Panc1 (cell line): ENCODE measurements around the gene FCN3. TPM values are rescaled to one million over a fixed set of nuclear protein-coding genes. Genes with fewer than 3 reads are reported as not detected.

Experiments used
- ATAC-seq: fragments of 200-7000 bp; cut with Tn5 transposase; 2 replicates; pipeline ENCODE4 v1.9.1; 2020; ENCODE audit warnings: mild to moderate bottlenecking, moderate library complexity
- BruUV-seq: library from RNA; stranded (reverse); fragments of 400-500 nt; replicated peaks from 2 replicates; lab custom pipeline; 2021; lab: Mats Ljungman, UMichigan
- CTCF ChIA-PET: fragments of 300-600 bp; sonication (Branson Sonifier 250); formaldehyde crosslinking; loops from one replicate; lab custom pipeline; 2022; ENCODE audit warnings: antibody characterized with exemption; lab: Charles Lee
- POLR2A ChIA-PET: fragments of 300-600 bp; sonication (Branson Sonifier 250); formaldehyde crosslinking; loops from one replicate; lab custom pipeline; 2022; ENCODE audit warnings: antibody characterized with exemption; lab: Charles Lee
- DNase-seq: peaks from one replicate; pipeline ENCODE4 v3.0.0-alpha.2; 2010; ENCODE audit warnings: low read depth, low spot score
- H3K27ac ChIP-seq: 2 replicates; pipeline ENCODE4 v1.5.1; 2011; ENCODE audit warnings: mild to moderate bottlenecking, low read length, inconsistent platforms
- H3K27me3 ChIP-seq: fragments of 200-500 bp; sonication (Bioruptor generic); 2 replicates; pipeline ENCODE4 v1.6.0; 2014; ENCODE audit warnings: low read length, inconsistent platforms; ENCODE audit not compliant: control insufficient read depth, insufficient read depth
- H3K36me3 ChIP-seq: fragments of 200-500 bp; sonication (Bioruptor generic); 2 replicates; pipeline ENCODE4 v1.5.1; 2014; ENCODE audit warnings: inconsistent platforms, mild to moderate bottlenecking, low read length, moderate library complexity; ENCODE audit not compliant: control insufficient read depth, insufficient read depth
- H3K4me1 ChIP-seq: 2 replicates; pipeline ENCODE4 v1.5.1; 2011; ENCODE audit warnings: inconsistent platforms, mild to moderate bottlenecking, low read length, moderate library complexity; ENCODE audit not compliant: control insufficient read depth, insufficient read depth
- H3K4me3 ChIP-seq, 2 experiments: 2 replicates each; pipeline ENCODE4 v1.5.1; 2011 to 2012; ENCODE audit warnings: low read depth in 2 of 2, low read length in 2 of 2, mild to moderate bottlenecking in 2 of 2, inconsistent platforms in 1 of 2, moderate library complexity in 1 of 2
- H3K9me3 ChIP-seq: fragments of 200-500 bp; sonication (Bioruptor generic); 2 replicates; pipeline ENCODE4 v1.5.1; 2014; ENCODE audit warnings: low read depth, mild to moderate bottlenecking, inconsistent platforms, low read length, moderate library complexity; ENCODE audit not compliant: control insufficient read depth, insufficient read depth
- CTCF ChIP-seq: fragments of 450-650 bp; IDR thresholded peaks from 2 replicates; pipeline ENCODE4 v1.5.1; 2017; ENCODE audit warnings: mild to moderate bottlenecking
- POLR2AphosphoS5 ChIP-seq: IDR thresholded peaks from 2 replicates; pipeline ENCODE4 v1.6.1; 2012; ENCODE audit warnings: mild to moderate bottlenecking, low read depth, low read length, moderate library complexity
- SIN3A ChIP-seq: IDR thresholded peaks from 2 replicates; pipeline ENCODE4 v1.6.1; 2012; ENCODE audit warnings: low read depth, mild to moderate bottlenecking, low read length, moderate library complexity, borderline replicate concordance; ENCODE audit not compliant: insufficient read depth
- TCF7L2 ChIP-seq: IDR thresholded peaks from 2 replicates; pipeline ENCODE4 v1.6.1; 2011; ENCODE audit warnings: mild to moderate bottlenecking, low read depth, low read length, inconsistent platforms
- in situ Hi-C: cut with HindIII; loops from 2 replicates; pipeline ENCODE4 v1.10.0; 2016; ENCODE audit warnings: low sequenced_read_pairs, low pct_unique_long_range_greater_than_20kb
- intact Hi-C: fragments of 100-400 bp; cut with micrococcal nuclease; formaldehyde crosslinking; loops from one replicate; pipeline ENCODE4 v1.10.0; 2022; ENCODE audit not compliant: unreplicated experiment
- total RNA-seq: library from RNA; stranded (reverse); gene quantifications from one replicate; pipeline ENCODE4 v1.2.1, GENCODE V29; 2021; ENCODE audit not compliant: unreplicated experiment
- TF ChIP-seq, protein P1 (sequence below), 2 experiments: IDR thresholded peaks; 2 replicates each; pipeline ENCODE4 v1.6.1; 2011 to 2012; ENCODE audit warnings: low read depth in 2 of 2, control low read depth in 1 of 2, low read length in 1 of 2, mild to moderate bottlenecking in 1 of 2, moderate library complexity in 1 of 2; ENCODE audit not compliant: insufficient read depth in 1 of 2

The FCN3 gene
- total RNA-seq, 1 experiment from 2014 or later, result not detected

DNA sequence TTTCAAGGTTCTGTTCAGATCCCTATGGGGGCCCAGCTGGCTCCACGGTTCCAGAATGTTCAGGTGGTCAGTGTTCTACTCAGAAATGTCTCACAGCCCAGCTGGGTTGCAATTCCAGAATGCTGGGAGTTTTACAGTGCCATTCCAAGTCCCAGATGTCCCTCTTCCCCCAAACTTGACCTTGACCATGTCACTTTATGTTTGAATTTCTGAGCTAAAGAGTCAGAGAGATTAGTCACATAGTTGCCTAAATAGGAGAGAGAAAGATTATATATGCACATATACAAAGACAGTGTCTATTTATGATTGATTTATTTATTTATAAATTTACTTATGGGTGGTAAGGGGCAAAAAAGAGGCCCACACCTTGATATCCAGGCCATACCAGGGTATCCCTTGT lies 20.3 kb upstream of the FCN3 start:
- BruUV-seq, result no TSS peak
- Histone ChIP-seq H3K27ac (no peak overlapping the region), H3K4me1 (peaks cover 6% of the 10 kb centered on the region), H3K27me3 (no peaks in the 10 kb centered on the region), H3K4me3 (no peak overlapping the region), H3K36me3 (no peaks in the 10 kb centered on the region), H3K9me3 (no peaks in the 10 kb centered on the region)
- ChIA-PET CTCF (interaction anchor here (0.5 to 1.5 kb wide), 9 partner anchors 29 to 343 kb away, joined by 3 to 12 read pairs (median 5); no protein-coding TSS in a partner anchor), POLR2A (no interaction called here)
- intact Hi-C loops (loop anchor here (2.0 to 10.0 kb wide), 3 partner anchors 94 to 270 kb away; no protein-coding TSS in a partner anchor), in situ Hi-C loops (no loop called here)
- no peak for DNase-seq
- ATAC-seq, result no peak
- TF ChIP-seq POLR2AphosphoS5, result no peak
- TF ChIP-seq SIN3A, result no peak
- TF ChIP-seq CTCF, result no peak
- TF ChIP-seq, protein P1, sequence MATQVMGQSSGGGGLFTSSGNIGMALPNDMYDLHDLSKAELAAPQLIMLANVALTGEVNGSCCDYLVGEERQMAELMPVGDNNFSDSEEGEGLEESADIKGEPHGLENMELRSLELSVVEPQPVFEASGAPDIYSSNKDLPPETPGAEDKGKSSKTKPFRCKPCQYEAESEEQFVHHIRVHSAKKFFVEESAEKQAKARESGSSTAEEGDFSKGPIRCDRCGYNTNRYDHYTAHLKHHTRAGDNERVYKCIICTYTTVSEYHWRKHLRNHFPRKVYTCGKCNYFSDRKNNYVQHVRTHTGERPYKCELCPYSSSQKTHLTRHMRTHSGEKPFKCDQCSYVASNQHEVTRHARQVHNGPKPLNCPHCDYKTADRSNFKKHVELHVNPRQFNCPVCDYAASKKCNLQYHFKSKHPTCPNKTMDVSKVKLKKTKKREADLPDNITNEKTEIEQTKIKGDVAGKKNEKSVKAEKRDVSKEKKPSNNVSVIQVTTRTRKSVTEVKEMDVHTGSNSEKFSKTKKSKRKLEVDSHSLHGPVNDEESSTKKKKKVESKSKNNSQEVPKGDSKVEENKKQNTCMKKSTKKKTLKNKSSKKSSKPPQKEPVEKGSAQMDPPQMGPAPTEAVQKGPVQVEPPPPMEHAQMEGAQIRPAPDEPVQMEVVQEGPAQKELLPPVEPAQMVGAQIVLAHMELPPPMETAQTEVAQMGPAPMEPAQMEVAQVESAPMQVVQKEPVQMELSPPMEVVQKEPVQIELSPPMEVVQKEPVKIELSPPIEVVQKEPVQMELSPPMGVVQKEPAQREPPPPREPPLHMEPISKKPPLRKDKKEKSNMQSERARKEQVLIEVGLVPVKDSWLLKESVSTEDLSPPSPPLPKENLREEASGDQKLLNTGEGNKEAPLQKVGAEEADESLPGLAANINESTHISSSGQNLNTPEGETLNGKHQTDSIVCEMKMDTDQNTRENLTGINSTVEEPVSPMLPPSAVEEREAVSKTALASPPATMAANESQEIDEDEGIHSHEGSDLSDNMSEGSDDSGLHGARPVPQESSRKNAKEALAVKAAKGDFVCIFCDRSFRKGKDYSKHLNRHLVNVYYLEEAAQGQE (IDR thresholded peaks at IDR 0.05; ENCODE audit: insufficient read depth in 1 of 2, low read depth in 2 of 2, low read length in 1 of 2), result no peak
- TF ChIP-seq TCF7L2, result no peak

DNA sequence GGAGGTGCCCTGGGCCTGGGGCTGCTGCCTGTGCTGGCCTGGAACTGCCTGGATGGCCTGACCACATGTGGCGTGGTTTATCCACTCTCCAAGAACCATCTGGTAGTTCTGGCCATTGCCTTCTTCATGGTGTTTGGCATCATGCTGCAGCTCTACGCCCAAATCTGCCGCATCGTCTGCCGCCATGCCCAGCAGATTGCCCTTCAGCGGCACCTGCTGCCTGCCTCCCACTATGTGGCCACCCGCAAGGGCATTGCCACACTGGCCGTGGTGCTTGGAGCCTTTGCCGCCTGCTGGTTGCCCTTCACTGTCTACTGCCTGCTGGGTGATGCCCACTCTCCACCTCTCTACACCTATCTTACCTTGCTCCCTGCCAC lies 19.6 kb upstream of the FCN3 start:
- Histone ChIP-seq H3K9me3 (no peaks in the 10 kb centered on the region), H3K27me3 (no peaks in the 10 kb centered on the region), H3K36me3 (no peaks in the 10 kb centered on the region), H3K4me1 (peaks cover 6% of the 10 kb centered on the region), H3K4me3 (no peak overlapping the region), H3K27ac (no peak overlapping the region)
- TF ChIP-seq CTCF (no peak), POLR2AphosphoS5 (no peak), TCF7L2 (no peak), SIN3A (no peak)
- TF ChIP-seq, protein P1 (IDR thresholded peaks at IDR 0.05; ENCODE audit: insufficient read depth in 1 of 2, low read depth in 2 of 2, low read length in 1 of 2), result no peak
- no peak for ATAC-seq
- in situ Hi-C loops (no loop called here), intact Hi-C loops (loop anchor here (2.0 to 10.0 kb wide), 3 partner anchors 93 to 271 kb away; no protein-coding TSS in a partner anchor)
- ChIA-PET CTCF (interaction anchor here (0.6 to 1.5 kb wide), 7 partner anchors 28 to 343 kb away, joined by 3 to 9 read pairs (median 5); no protein-coding TSS in a partner anchor), POLR2A (no interaction called here)
- DNase-seq, result no peak
- BruUV-seq, result no TSS peak
